ENCODE results near the gene NAP1L4.

NAP1L4 gene

DNA sequence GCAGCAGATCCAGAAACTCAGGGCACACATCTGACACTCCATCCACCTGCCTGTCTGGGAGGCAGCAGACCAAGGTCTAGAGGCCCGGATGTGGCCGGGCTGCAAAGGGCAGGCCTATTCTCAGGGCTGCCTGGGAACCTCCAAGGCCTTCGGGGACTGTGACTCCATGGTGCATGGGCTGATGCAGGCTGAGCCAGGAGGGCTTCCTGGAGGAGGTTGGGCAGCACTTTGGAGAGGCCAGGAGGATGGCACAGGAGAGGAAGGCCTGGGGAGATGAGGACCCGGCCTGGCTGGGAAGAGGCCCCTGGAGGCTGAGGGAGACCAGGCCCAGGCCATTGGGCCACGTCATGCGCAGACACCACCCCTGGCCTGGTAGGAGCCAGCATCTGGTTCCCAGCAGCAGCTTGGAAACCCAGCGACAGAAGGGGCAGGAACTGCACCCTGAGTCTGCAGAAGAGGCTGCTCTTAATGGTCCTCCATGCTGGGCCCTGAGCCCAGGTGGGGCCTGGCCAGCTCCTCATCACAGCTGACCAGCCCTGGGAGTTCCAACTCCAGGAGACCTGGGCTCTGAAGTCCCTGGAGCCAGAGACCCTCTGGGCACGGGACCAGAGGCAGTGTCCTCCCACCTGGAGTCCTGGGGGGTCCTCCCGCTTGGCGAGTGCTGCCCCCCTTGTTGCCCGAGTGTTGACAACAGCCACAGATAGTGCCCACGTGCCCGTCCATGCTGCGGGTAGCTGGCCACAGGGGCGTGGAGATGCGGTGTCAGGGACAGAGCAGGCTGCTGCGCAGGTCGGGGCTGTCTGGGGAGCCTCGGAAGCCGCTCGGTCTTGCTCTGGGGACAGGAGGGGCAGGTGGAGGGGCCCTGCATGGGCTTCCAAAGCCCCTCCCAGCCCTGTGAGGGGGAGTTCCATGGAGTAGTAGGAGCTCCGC is 68.4 kb downstream of the NAP1L4 start:
- no peak for DNase-seq (ENCODE audit: low read depth in 2 of 2)

DNA sequence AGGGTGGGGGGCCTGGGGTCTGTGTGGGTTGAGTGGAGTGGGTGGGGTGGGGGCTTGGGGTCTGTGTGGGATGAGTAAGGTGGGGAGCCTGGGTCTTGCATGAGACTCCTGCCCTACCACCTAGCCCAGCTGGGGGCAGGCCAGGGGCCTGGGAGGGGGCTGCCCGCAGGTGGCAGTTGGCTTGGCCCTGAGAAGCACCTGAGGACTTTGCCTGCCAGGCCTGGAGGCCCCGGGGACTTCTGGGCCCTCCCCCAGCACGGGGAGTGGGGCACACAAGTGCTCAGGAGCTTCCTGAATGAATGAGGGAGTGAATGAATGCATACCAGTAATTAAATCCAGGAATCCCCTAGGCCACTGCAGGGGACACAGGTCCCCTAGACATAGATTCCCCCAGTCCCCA is 69.5 kb downstream of the NAP1L4 start:
- DNase-seq (ENCODE audit: low read depth in 2 of 2) = no peak

DNA sequence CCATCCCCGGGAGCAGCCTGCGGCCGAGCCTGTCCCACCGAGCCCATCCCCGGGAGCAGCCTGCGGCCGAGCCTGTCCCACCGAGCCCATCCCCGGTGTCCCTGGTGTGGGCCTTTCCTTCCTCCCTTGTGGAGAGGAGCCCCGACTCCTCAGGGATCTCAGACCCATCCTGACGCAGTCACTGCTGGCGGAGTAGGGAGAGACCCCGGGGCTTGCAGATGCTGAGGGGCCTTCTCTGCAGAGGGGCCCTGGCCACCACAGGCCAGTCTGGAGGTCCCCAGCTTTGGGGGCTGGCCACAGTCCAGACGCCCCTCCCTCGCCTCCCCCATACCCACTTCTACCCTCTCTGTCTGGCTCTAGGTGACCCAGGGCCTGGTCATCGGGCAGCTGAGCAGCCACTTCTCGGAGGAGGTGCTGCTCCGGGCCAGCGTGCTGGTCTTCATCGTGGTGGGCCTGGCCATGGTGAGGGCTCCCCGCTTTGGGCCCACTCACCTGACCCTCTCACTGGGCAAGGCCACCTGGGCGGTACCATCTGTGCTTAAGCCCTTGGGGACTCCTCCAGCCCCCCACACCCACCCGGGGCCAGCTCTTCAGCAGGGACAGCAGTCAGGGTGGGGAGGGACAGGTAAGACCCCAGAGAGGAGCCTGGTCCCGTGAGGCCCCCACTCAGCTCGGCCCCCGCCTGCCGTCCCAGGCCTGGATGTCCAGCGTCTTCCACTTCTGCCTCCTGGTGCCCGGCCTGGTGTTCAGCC is 70.2 kb downstream of the NAP1L4 start:
- no peak for DNase-seq (ENCODE audit: low read depth in 2 of 2)

DNA sequence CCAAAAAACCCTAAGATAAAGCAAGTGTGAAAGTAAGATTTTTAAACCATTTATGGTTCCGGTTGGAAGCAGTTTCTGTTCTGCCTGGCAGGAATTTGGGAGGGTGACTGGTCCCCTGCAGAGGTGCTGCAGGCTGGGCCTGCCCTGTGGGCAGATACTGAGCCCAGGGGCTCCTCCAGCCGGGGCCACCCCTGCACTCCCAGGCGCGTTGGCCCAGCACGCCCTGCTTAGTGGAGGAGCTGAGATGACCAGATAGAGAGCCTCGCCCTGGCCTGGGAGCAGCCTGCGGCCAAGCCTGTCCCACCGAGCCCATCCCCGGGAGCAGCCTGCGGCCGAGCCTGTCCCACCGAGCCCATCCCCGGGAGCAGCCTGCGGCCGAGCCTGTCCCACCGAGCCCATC is 70.9 kb downstream of the NAP1L4 start:
- DNase-seq (ENCODE audit: low read depth in 2 of 2) = no peak

DNA sequence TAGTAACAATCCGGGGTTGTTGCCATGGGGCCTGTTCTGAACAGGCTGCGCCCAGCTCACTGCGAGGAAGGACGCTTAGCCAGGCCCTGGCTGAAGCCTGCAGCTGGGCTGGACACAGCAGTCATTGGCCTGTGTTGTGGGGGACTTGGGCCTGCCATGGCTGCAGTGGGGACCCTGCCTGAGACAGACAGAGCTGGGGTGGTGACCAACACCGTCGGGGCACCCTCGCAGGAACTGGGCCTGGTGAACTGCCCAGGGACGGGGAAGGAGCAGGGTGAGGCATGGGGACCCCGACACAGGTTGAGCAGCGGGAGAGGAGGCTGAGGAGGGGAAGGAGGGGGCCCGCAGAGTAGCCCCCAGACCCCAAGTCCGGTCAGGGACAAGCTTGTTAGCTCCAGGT is 71.8 kb downstream of the NAP1L4 start:
- DNase-seq (ENCODE audit: low read depth in 2 of 2) = no peak

DNA sequence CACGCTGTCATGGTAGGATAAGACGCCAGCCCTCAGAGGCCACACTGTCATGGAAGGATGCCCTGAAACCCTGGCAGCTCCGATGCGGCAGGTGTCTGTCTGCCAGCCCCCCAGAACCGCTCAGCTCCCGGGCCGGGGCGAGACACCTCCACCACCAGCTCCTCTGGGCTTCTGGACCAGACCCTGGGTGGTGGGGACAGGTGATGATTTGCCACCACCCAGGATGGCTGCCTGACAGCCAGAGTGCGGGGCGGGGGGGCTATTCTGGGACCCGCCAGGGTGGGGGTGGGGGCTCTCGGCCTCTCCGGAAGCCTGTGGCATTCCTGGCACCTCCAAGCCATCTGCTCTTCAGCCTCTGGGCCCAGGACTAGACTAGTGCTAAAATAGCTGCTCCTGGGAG is 72.3 kb downstream of the NAP1L4 start:
- no peak for DNase-seq (ENCODE audit: low read depth in 2 of 2)

DNA sequence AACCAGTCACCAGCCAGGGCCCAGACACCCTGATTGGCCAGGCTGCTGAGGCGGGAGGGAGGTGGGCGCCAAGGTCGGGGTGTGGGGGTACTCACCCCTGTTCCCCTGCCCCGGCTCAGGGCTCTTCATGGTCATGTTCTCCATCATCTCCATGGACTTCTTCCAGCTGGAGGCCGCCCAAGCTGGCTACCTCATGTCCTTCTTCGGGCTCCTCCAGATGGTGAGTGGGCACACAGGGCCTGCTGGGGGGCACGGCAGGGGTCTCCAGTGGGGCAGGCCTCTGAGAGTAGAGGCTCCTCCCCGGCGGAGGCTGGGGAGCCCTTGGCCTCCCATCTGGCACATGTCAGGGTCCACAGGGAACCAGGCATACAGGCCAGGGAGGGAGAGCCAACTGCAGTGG is 72.9 kb downstream of the NAP1L4 start:
- no peak for DNase-seq (ENCODE audit: low read depth in 2 of 2)

DNA sequence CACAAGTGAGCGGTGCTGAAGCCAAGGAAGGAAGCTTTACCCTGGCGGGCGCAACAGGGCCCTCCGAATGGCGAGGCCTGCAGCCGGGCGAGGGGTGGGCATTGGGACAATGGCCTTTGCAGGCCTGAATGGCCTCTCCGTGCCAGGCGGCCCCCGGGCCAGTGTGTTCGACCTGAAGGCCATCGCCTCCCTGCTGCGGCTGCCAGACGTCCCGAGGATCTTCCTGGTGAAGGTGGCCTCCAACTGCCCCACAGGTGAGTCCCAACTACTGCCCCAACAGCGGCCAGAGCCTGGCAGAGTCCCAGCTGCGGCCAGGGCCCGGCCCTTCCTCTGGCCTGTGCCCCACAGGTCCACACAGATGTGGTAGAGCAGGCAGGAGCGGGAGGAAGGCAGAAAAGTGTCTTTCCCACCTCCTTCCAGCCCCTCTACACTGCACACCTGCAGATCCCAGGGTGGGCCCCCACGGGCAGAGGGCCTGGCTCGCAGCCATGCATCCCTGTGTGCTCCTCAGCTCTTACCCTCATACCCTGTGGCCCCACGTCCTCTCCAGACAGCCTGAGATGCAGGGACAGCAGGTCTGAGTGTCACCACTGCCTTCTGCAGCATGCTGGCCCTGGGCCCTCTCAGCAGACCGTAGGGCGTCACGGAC is 74.2 kb downstream of the NAP1L4 start:
- no peak for DNase-seq (ENCODE audit: low read depth in 2 of 2)

DNA sequence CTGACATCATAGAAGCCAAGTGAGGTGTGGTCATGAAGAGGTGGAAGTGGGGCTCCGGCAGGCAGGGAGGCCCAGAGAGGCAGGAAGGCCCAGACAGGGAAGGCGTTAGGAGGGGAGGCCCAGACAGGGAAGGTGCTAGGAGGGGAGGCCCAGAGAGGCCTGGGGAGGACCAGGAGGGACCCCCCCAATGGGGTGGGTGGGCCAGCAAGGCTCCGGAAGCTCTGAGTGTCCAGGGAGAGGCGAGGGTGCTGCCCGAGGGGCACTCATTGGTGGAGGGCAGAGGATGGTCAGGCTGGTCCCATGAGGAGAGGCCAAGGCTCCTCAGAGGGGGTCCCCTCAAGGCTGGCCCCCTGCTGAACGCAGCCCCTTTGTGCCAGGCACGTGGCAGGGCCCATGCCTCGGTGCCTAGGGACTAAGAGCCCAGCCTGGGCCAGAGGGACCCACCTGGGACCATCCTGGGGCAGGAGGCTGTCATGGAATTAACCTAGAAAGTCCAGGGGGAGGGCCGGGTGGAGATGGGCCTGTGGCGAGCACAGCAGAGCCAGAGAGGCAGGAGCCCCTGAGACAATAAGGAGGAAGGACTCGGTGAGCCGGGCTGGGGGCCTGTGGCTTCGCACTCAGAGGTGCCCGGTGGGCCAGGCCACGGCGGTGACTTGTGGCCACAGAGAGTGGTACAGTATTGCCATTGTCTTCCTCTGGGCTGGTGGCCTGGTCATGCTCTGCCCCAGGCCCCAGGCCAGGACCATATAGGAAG is 75.1 kb downstream of the NAP1L4 start:
- DNase-seq (ENCODE audit: low read depth in 2 of 2) = no peak

DNA sequence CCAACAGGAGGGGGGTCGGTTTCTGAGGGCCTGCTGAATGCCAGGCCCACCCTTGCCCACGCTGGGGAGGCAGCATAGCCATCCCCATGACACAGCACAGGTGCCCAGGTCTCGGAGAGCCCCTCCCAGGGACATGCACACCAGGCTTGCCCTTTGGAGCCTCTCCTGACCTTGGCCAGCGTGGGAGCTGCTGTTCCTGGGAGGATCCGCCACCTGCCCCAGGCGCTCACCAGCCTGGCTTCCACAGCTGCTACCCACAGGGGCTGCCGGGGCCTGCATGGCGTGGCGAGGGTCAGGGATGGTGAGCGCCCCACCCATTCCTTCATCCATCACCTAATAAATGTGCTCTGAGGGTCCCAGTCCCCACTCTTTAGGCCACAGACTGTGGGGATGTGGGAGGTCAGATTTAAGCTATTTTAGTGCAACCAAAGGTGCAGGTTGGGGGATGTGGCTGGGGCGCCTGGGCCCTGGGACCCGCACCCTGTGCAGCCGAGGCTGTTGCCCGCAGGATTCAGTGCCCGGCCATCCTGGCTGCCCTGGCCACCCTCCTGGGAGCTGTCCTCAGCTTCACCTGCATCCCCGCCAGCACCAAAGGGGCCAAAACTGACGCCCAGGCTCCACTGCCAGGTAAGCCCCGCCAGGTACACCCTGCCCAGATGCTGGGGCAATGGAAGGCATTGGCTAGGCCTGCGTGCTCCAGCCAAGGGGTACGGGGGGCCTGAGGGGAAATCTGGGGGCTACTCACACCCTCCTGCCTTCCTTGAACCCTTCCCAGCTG is 75.8 kb downstream of the NAP1L4 start:
- DNase-seq (ENCODE audit: low read depth in 2 of 2) = no peak

DNA sequence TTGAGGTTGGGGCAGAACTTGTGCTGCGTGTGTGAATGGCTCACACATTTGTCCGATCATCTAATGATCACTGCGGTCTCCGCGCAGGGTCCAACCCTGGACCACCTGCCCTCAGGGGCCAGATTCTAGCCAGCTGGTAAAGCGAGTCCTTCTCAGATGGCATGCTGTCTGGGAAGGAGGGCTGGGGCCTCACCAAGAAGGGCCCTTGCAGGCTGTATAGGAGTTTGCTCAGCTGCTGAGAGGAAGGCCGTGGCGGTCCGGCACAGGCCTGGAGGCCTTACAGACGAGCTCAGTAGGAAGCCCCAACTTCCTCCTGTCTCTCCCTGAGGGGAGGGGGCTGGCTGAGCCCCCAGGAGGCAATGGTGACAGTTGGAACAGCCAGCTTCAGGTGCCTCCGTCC is 76.7 kb downstream of the NAP1L4 start:
- DNase-seq (ENCODE audit: low read depth in 2 of 2) = no peak

DNA sequence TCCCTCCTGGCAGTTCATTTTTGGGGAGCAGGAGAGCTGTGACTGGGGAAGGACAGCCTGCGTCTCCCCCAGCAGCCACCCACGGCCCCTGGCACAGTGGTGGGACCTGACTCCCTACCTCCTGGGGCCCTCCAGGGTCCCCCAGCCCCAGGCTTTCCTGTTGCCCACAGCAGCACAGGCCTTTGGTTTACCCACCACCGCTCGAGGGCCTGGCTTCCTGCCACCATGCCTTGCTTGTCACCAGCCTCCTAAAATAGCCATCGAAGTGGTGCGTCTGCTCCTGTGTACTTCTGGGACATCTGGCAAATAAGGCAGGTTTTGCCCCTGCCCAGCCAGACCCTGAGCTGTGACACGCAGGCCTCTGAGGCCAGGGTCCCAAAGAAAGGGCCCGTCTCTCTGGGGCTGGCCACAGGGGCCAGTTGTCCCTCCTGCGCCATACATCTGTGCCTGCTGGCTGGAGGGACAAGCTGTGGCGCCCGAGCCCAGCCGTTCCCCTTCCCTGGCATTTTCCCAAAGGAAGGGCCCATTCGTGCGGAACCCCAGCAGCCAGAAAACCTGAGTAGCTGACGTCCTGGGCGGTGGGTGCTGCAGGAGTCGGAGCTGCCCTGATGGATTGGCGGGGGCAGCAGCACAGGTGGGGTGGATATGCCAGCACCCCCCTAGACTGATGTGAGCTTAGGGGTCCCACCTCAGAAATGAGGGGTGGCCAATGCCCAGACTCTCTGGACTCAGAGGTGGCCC is 77.5 kb downstream of the NAP1L4 start:
- DNase-seq (ENCODE audit: low read depth in 2 of 2) = no peak

DNA sequence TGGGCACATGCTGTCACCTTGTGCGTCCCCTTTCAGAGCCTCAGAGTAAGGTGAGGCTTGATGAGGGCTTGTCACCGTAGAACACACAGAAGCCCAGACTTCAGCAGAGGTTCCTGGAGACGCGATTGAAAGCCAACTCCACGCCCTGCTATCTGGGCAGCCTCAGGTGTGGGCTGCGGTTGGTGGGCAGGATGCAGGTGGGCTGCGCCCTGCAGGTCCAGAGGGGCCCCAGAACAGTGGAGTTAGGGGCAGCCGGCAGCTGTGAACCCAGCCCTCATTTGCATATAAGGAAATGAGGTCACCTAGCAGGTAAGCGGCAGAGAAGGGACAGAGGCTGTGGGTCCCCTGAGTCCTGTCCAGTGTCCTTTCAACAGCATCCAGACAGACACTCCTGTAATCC is 78.4 kb downstream of the NAP1L4 start:
- DNase-seq (ENCODE audit: low read depth in 2 of 2) = no peak

DNA sequence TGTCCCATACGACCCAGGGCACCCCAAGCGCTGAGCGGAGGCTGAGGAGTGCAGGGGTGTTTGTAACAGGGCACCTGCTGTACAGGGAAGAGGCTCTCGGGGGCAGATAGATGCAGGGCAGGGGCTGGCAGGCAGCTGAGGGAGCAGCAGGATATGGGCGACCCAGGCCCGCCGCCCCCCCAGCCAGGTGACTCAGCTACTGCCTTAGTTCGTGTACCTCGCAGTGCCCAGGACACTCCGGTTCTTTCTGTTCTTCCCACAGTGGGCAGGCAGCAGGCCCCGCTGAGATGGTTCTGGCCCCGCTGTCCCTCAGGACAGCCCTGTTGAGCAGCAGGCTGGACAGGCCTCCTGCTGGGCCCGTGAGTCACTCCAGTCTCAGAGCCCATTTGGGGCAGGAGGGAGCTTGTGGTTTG is 79.1 kb downstream of the NAP1L4 start:
- no peak for DNase-seq (ENCODE audit: low read depth in 2 of 2)

DNA sequence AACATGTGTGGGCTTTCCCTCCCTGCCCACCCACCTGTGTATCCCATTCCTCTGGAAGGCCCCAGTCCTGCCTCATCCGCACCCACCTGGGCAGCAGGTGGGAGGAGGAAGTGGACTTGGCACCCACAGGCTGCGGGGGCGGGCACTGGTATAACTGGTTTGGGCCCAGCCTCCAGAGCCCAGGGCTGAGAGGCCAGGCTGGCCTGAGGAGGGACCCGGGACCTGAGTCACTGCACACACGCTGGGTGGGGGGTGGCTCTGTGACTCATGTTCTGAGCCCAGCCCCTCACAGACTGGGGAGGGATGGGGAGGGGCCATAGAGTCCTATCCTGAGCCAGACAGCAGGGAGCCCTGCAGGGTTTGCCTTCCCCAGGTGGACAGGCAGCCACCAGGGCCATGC is 79.6 kb downstream of the NAP1L4 start:
- no peak for DNase-seq (ENCODE audit: low read depth in 2 of 2)

DNA sequence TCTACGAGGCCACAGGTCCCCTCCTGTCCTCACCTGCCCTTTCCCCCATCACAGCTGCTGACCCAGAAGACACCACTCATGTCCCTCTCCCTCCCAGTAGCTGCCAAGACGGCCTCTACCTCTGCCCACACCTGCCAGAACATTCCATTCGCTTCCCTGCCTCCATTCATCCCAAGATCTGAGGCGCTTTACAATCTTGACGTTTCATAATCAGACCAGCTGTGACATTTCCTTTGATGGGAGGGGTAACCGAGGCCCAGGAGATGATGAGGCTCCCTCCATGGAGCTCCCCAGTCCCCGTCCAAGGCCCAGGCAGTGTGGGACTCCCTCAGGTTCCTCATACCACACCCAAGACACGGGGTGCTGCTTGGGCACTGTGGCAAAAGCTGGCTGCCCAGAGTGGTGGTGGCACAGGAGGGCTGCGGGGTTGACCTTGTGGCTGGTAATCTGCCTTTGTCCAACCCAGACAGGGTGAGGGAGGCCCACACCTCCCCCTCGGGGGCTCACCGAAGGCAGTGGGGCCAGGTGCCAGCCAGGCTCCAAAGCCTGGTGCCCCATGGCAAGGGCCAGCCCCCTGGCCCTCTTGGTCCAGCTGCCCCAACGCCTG is 80.2 kb downstream of the NAP1L4 start:
- no peak for DNase-seq (ENCODE audit: low read depth in 2 of 2)

DNA sequence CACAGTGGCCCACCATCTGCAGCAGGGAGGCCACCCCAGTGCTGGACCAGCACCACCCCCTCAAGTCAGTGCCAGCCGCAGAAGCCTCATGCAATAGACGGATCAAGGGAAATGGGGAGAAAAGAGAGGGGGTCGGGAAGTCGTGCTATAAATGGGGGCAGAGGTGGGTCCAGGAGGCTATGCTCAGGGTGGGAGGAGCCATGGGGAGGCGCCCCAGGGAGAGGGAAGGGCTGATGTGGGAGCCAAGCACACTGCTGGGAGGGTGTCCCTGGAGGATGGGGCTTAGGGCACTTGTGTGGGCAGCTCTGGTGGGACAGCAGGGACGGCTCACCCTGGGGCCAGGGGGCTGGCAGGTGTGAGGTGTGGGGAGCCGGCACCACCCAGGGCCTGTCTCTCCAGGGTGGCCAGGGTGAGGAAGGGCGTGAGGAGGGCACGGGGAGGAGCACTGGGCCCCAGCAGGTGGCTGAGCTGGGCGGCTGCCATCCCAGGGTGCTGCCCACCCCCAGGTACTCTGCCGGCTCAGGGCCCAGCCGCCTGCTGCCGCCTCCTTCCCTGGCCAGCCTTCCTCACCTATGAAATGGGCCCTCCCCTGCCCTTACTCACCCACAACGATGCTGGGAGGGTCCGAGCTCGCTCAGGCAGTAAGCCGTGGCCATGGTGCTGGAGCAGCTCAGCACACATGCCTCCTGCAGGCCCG is 80.9 kb downstream of the NAP1L4 start:
- no peak for DNase-seq (ENCODE audit: low read depth in 2 of 2)

DNA sequence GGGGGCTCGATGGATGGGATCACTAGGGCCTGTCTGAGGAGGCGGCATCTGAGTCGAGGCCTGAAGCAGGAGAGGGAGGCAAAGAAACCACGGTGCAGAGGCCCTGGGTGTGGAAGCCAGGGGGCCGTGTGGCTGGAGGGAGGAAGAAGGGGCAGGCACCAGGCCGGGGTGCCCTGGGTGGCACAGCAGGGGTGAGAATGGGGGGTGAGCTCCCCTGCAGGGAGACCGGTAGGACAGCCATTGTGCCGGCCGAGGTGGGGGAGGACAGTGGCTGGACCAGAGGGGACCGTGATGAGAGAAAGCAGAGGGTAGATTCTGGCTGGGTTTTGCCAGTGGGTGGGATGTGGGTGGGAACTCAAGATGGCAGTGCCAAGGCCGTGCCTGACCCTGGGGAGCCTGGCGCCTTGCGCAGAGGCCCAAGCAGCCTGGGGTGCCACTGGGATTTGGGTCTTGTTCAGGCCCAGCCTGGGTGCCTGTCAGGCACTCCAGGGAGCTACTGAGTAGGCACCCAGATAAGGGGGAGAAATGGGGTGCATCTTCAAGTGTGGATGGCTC is 81.7 kb downstream of the NAP1L4 start:
- no peak for DNase-seq (ENCODE audit: low read depth in 2 of 2)

All from stimulated activated CD8-positive, alpha-beta memory T cell treated with anti-CD3 and anti-CD28 coated beads, Interleukin-2, amount 100 ng/mL, for 48 hours (primary cell).